ENCODE measurements around the gene KRTAP5-2. TPM values are rescaled to one million over a fixed set of nuclear protein-coding genes. Genes with fewer than 3 reads are reported as not detected.

KRTAP5-2 gene
- total and polyA plus RNA-seq, 3 donors from 2014 or later = not detected

- Histone ChIP-seq H3K36me3 (ENCODE audit: low read depth, missing control alignments) (no peaks in the 10 kb centered on the region), H3K27ac (no peak overlapping the region), H3K27me3 (no peaks in the 10 kb centered on the region), H3K4me1 (peaks cover 4% of the 10 kb centered on the region), H3K9me3 (no peaks in the 10 kb centered on the region), H3K4me3 (no peak overlapping the region)
- no peak for TF ChIP-seq CTCF (IDR thresholded peaks at IDR 0.05)
- DNase-seq = no peak
- WGBS, 2 donors = 65 to 72% methylated on average over 5 to 11 of the region's 11 CpGs
- intact Hi-C loops (cut with DNase I; ENCODE audit: low total_unique reads) = no loop called here
These were observed 34.1 kb upstream of the KRTAP5-2 start for GRCh38 chr11:1632053-1632714.

GRCh38 chr11:1631066-1631568 is 33.0 kb upstream of the KRTAP5-2 start:
- intact Hi-C loops (cut with DNase I; ENCODE audit: low total_unique reads) = no loop called here
- no peak overlapping the region for H3K4me3 ChIP-seq
- DNase-seq = no peak
- H3K27ac ChIP-seq = no peak overlapping the region
- H3K27me3 ChIP-seq = no peaks in the 10 kb centered on the region
- WGBS, 2 donors = 53 to 58% methylated on average over 12 to 13 of the region's 13 CpGs
- peaks cover 4% of the 10 kb centered on the region for H3K4me1 ChIP-seq
- no peak for TF ChIP-seq CTCF (IDR thresholded peaks at IDR 0.05)
- no peak for TF ChIP-seq POLR2A (IDR thresholded peaks at IDR 0.05)
- H3K36me3 ChIP-seq (ENCODE audit: low read depth, missing control alignments) = no peaks in the 10 kb centered on the region
- H3K9me3 ChIP-seq = no peaks in the 10 kb centered on the region

- Histone ChIP-seq H3K27me3 (no peaks in the 10 kb centered on the region), H3K36me3 (ENCODE audit: low read depth, missing control alignments) (no peaks in the 10 kb centered on the region), H3K9me3 (no peaks in the 10 kb centered on the region), H3K27ac (no peak overlapping the region), H3K4me1 (peaks cover 4% of the 10 kb centered on the region), H3K4me3 (no peak overlapping the region)
- TF ChIP-seq CTCF (IDR thresholded peaks at IDR 0.05) = no peak
- no peak for TF ChIP-seq POLR2A (IDR thresholded peaks at IDR 0.05)
- intact Hi-C loops (cut with DNase I; ENCODE audit: low total_unique reads) = no loop called here
- no peak for DNase-seq
- WGBS, 2 donors = 67% methylated on average over 2 of the region's 2 CpGs; no CpG with 5 or more reads in 1 of the 2 donors
These were observed 32.2 kb upstream of the KRTAP5-2 start for GRCh38 chr11:1630271-1630670.

GRCh38 chr11:1629326-1630185 is 31.5 kb upstream of the KRTAP5-2 start, which contains the start of gene KRTAP5-5:
KRTAP5-5 (plus strand) TSS chr11:1629775; CDS start chr11:1629841, 66 bp downstream.
- no peak within 1 kb of the TSS for H3K4me3 ChIP-seq
- peaks cover 4% of the 10 kb centered on the region for H3K4me1 ChIP-seq
- intact Hi-C loops (cut with DNase I; ENCODE audit: low total_unique reads) = no loop called here
- no peaks in the 10 kb centered on the region for H3K9me3 ChIP-seq
- no peaks in the 10 kb centered on the region for H3K27me3 ChIP-seq
- no peak within 1 kb of the TSS for H3K27ac ChIP-seq
- DNase-seq = no peak
- TF ChIP-seq POLR2A (IDR thresholded peaks at IDR 0.05) (no peak), CTCF (IDR thresholded peaks at IDR 0.05) (no peak)
- WGBS, 2 donors = 57 to 63% methylated on average over 17 to 18 of the region's 26 CpGs
- H3K36me3 ChIP-seq (ENCODE audit: low read depth, missing control alignments) = no peaks in the 10 kb centered on the region
